ENCODE data around the gene NCAPG2. TPM values are rescaled to one million over a fixed set of nuclear protein-coding genes. Genes with fewer than 3 reads are reported as not detected.

The NCAPG2 gene
- total RNA-seq, 1 experiment from 2014 or later = 99.4 TPM

- H2BK15ac ChIP-seq (ENCODE audit: low read depth, low read length) = no peak overlapping the region
- no peak overlapping the region for H3T11ph ChIP-seq (ENCODE audit: low read length)
- H3K79me1 ChIP-seq (ENCODE audit: insufficient read depth, low read depth, low read length, poor library complexity, severe bottlenecking) = no peaks in the 10 kb centered on the region
- peaks cover 10 to 72% (median 67%) of the 10 kb centered on the region in 3 experiments; a peak in 6 of 7 replicates for H3K36me3 Mint-ChIP-seq (ENCODE audit: insufficient read depth in 1 of 3, low read depth in 3 of 3)
- H3K4me1 Mint-ChIP-seq = no peaks in the 10 kb centered on the region
- H3K4me1 ChIP-seq (ENCODE audit: insufficient read depth, low read length) = no peaks in the 10 kb centered on the region
- H3K14ac ChIP-seq (ENCODE audit: insufficient read depth, low read length) = no peak overlapping the region
- no CpG with 5 or more reads among the region's 4 CpGs for WGBS (ENCODE audit: extremely low coverage, insufficient read length, low lambda C conversion rate)
- no peaks in the 10 kb centered on the region for H3K79me2 ChIP-seq (ENCODE audit: insufficient read depth, low read length)
- no peak overlapping the region for H2BK120ac ChIP-seq (ENCODE audit: low read depth, low read length, poor library complexity, severe bottlenecking)
- no peaks in the 10 kb centered on the region for H3K9me3 Mint-ChIP-seq
- no peak overlapping the region for H2AFZ ChIP-seq (ENCODE audit: low read length)
- H3K27me3 ChIP-seq (ENCODE audit: insufficient read depth, low read length) = no peaks in the 10 kb centered on the region
- no peak overlapping the region for H4K8ac ChIP-seq (replicated peaks; ENCODE audit: insufficient read length, low read depth, low read length)
- no peak overlapping the region for H3K27ac ChIP-seq (ENCODE audit: insufficient read length, low read depth, low read length)
- no peak overlapping the region for H3K56ac ChIP-seq (ENCODE audit: insufficient read length, low read depth, low read length)
- no peak overlapping the region for H2BK5ac ChIP-seq (ENCODE audit: insufficient read length, low read length)
- H3K9ac ChIP-seq (ENCODE audit: extremely low read depth, insufficient read length, low read length) = no peak overlapping the region
- H3K18ac ChIP-seq (ENCODE audit: insufficient read length, low read depth, low read length) = no peak overlapping the region
- no peaks in the 10 kb centered on the region for H4K20me1 ChIP-seq (ENCODE audit: control insufficient read depth, insufficient read depth, insufficient read length)
- no peak overlapping the region for H4K5ac ChIP-seq (ENCODE audit: insufficient read length, low read depth, low read length)
- H3K4ac ChIP-seq (ENCODE audit: low read depth, low read length) = no peak overlapping the region
- H3K4me2 ChIP-seq (ENCODE audit: insufficient read depth, insufficient read length, low read length) = no peak overlapping the region
- H2BK12ac ChIP-seq (ENCODE audit: insufficient read length, low read depth, low read length) = no peak overlapping the region
- DNase-seq = no peak
- H3K23me2 ChIP-seq (ENCODE audit: insufficient read length, low read depth, low read length, poor library complexity, severe bottlenecking) = no peaks in the 10 kb centered on the region
- no peak overlapping the region; a peak in 1 of 7 replicates for H3K27ac Mint-ChIP-seq
- H2BK20ac ChIP-seq (ENCODE audit: low read depth, low read length, poor library complexity, severe bottlenecking) = no peak overlapping the region
- TF ChIP-seq CTCF (conservative IDR thresholded peaks at IDR 0.05) = no peak
- H3K23ac ChIP-seq (ENCODE audit: insufficient read length, low read depth, low read length) = no peak overlapping the region
- H3K4me3 Mint-ChIP-seq = no peak overlapping the region
- no peaks in the 10 kb centered on the region for H3K9me3 ChIP-seq (ENCODE audit: control insufficient read depth, low read depth, low read length)
- H2AK5ac ChIP-seq (ENCODE audit: insufficient read length, low read length) = no peak overlapping the region
- H4K91ac ChIP-seq (ENCODE audit: insufficient read length, low read depth, low read length) = no peak overlapping the region
- H3K27me3 Mint-ChIP-seq (ENCODE audit: low read depth) = no peaks in the 10 kb centered on the region
Observed at GRCh38 chr7:158744070-158744469, 39.5 kb upstream of the NCAPG2 start.
